Ishikawa (cell line): Measurements from ENCODE around the gene ATP6V1D.

ENCODE experiments used
- CEBPB ChIP-seq: IDR thresholded peaks from 2 replicates; pipeline ENCODE4 v1.6.1; 2012
- NFIC ChIP-seq: IDR thresholded peaks from 2 replicates; pipeline ENCODE4 v1.6.1; 2012

DNA sequence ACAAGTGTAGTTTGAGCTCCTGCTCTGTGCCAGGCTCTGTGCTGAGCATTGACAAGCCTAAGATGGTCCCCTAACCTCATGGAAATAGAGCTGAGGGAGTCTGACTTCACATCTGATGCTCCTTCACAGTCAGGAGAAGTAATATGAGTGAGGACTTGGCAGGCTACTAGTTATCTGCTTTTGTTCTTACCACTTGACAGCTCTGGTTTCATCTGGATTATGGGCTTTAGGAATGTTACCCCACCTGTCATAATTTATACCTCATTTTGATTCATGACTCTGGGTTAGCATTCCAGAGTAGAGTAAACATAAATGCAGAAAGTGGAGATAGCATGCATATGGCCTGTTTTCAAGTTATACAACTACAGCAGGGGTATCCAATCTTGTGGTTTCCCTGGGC lies 40.5 kb downstream of the ATP6V1D start:
- TF ChIP-seq NFIC, result no peak
- TF ChIP-seq CEBPB, result no peak
